Stimulated activated CD8-positive, alpha-beta memory T cell treated with anti-CD3 and anti-CD28 coated beads, Interleukin-4, amount 100 ng/mL, for 24 hours (primary cell): Measurements from ENCODE around the gene RNF220.

Experiments
- DNase-seq: peaks from one replicate; pipeline ENCODE4 v3.0.0-alpha.2; 2020; ENCODE audit warnings: low read depth

The RNF220 gene

GRCh38 chr1:44405031-44405797 lies at the start of gene RNF220:
TSS of gene RNF220 (plus strand) at chr1:44405255.
- no peak for DNase-seq

- DNase-seq, result no peak
Observed at GRCh38 chr1:44355582-44356305, 49.3 kb upstream of the RNF220 start.

GRCh38 chr1:44357710-44358109 lies 47.3 kb upstream of the RNF220 start:
- no peak for DNase-seq

GRCh38 chr1:44359234-44359935 lies 45.7 kb upstream of the RNF220 start:
- no peak for DNase-seq

GRCh38 chr1:44361478-44361877 lies 43.6 kb upstream of the RNF220 start:
- DNase-seq, result no peak

- no peak for DNase-seq
Observed at GRCh38 chr1:44366371-44366975, 38.6 kb upstream of the RNF220 start.

GRCh38 chr1:44367944-44368343 lies 37.1 kb upstream of the RNF220 start:
- DNase-seq, result no peak

GRCh38 chr1:44368471-44369151 lies 36.4 kb upstream of the RNF220 start:
- no peak for DNase-seq

- DNase-seq, result no peak
Observed at GRCh38 chr1:44371206-44371605, 33.8 kb upstream of the RNF220 start.

GRCh38 chr1:44375547-44375946 lies 29.5 kb upstream of the RNF220 start:
- DNase-seq, result no peak

GRCh38 chr1:44377925-44378784 lies 26.9 kb upstream of the RNF220 start:
- peak; percentile 17 for DNase-seq

- DNase-seq, result no peak
Observed at GRCh38 chr1:44380666-44381177, 24.3 kb upstream of the RNF220 start.

- no peak for DNase-seq
Observed at GRCh38 chr1:44388551-44388950, 16.5 kb upstream of the RNF220 start.

- no peak for DNase-seq
Observed at GRCh38 chr1:44389437-44389836, 15.6 kb upstream of the RNF220 start.

GRCh38 chr1:44390277-44390676 lies 14.8 kb upstream of the RNF220 start:
- no peak for DNase-seq

GRCh38 chr1:44401256-44402228 lies 3.5 kb upstream of the RNF220 start:
- DNase-seq, result no peak

GRCh38 chr1:44405798-44406736 lies 1.0 kb downstream of the RNF220 start:
- DNase-seq, result no peak

GRCh38 chr1:44406737-44407429 lies 1.8 kb downstream of the RNF220 start:
- no peak for DNase-seq
